GM12874 (cell line): ENCODE results near the gene NACC1.

Experiments
- CTCF ChIP-seq: IDR thresholded peaks from 2 replicates; pipeline ENCODE4 v1.5.1; 2011; ENCODE audit warnings: low read depth, mild to moderate bottlenecking, control low read depth, low read length, moderate library complexity; ENCODE audit not compliant: insufficient read depth

Gene NACC1

GRCh38 chr19:13172346-13173138 lies 54.5 kb downstream of the NACC1 start:
- no peak for TF ChIP-seq CTCF

GRCh38 chr19:13173139-13173737 lies 55.2 kb downstream of the NACC1 start:
- TF ChIP-seq CTCF = no peak

GRCh38 chr19:13176345-13176744 lies 58.3 kb downstream of the NACC1 start:
- no peak for TF ChIP-seq CTCF

GRCh38 chr19:13181747-13182388 lies 63.8 kb downstream of the NACC1 start:
- TF ChIP-seq CTCF = no peak

- no peak for TF ChIP-seq CTCF
Measured at GRCh38 chr19:13187419-13187818, 69.4 kb downstream of the NACC1 start.

- TF ChIP-seq CTCF = no peak
Measured at GRCh38 chr19:13189600-13189999, 71.5 kb downstream of the NACC1 start.
